PC-9 (cell line): ENCODE data around the gene EIF2AK2.

Source experiments
- EZH2 ChIP-seq: fragments of 200-600 bp; sonication (generic); IDR thresholded peaks from 2 replicates; pipeline ENCODE4 v1.8.0; 2017; ENCODE audit warnings: antibody characterized with exemption, low read depth
- TF ChIP-seq, protein P1 (sequence below): fragments of 200-600 bp; sonication (generic); conservative IDR thresholded peaks from 2 replicates; pipeline ENCODE4 v1.6.1; 2017; ENCODE audit warnings: mixed run types, antibody characterized with exemption, mild to moderate bottlenecking, moderate library complexity

DNA sequence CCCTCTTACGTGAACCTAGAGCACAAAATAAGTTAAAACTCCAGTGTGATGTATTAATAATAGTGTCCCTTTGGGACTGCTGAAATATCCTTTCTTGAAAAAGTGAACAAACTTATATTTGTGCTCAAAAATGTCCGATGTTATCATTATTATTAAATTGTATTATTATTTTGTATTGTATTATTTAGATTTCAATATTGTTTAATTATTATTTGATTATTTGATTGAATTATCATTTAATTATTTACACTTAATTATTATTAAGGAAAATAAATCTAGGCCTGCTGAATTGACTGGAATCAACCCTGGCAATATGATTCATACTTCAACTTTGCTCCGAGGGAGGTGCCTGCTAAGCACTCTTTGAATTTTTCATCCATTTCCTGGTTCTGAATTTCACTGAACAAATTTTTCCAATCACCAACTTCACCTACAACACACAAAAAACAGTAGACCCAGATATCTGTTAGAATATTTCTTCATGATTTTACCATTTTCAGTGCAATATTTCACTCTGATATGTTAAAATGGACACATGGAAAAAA lies 10.9 kb upstream of the EIF2AK2 start:
- TF ChIP-seq, protein P1, sequence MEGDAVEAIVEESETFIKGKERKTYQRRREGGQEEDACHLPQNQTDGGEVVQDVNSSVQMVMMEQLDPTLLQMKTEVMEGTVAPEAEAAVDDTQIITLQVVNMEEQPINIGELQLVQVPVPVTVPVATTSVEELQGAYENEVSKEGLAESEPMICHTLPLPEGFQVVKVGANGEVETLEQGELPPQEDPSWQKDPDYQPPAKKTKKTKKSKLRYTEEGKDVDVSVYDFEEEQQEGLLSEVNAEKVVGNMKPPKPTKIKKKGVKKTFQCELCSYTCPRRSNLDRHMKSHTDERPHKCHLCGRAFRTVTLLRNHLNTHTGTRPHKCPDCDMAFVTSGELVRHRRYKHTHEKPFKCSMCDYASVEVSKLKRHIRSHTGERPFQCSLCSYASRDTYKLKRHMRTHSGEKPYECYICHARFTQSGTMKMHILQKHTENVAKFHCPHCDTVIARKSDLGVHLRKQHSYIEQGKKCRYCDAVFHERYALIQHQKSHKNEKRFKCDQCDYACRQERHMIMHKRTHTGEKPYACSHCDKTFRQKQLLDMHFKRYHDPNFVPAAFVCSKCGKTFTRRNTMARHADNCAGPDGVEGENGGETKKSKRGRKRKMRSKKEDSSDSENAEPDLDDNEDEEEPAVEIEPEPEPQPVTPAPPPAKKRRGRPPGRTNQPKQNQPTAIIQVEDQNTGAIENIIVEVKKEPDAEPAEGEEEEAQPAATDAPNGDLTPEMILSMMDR = no peak
- TF ChIP-seq EZH2 = no peak
